Osteocyte (in vitro differentiated cells): ENCODE results near the gene LILRB4. TPM values are rescaled to one million over a fixed set of nuclear protein-coding genes. Genes with fewer than 3 reads are reported as not detected.
"Not testable (repeated sequence)": the region's sequence is repeated elsewhere in the genome, so short reads cannot be mapped to it uniquely, and the experiment has no call there.

ENCODE experiments used
- DNase-seq: peaks from one replicate; pipeline ENCODE4 v3.0.0; 2021; ENCODE audit warnings: mixed read lengths; ENCODE audit not compliant: unreplicated experiment; ENCODE audit errors: extremely low spot score
- H3K27ac Mint-ChIP-seq: one replicate; pipeline ENCODE4 v1.8.0; 2021; ENCODE audit warnings: mild to moderate bottlenecking, mixed read lengths; ENCODE audit not compliant: unreplicated experiment
- H3K27me3 Mint-ChIP-seq: one replicate; pipeline ENCODE4 v1.8.0; 2021; ENCODE audit warnings: mixed read lengths; ENCODE audit not compliant: unreplicated experiment
- H3K36me3 Mint-ChIP-seq: one replicate; pipeline ENCODE4 v1.8.0; 2021; ENCODE audit warnings: mixed read lengths; ENCODE audit not compliant: unreplicated experiment
- H3K4me1 Mint-ChIP-seq: one replicate; pipeline ENCODE4 v1.8.0; 2021; ENCODE audit warnings: mixed read lengths; ENCODE audit not compliant: unreplicated experiment
- H3K4me3 Mint-ChIP-seq: one replicate; pipeline ENCODE4 v1.8.0; 2021; ENCODE audit warnings: mild to moderate bottlenecking, moderate library complexity, mixed read lengths; ENCODE audit not compliant: unreplicated experiment
- H3K9me3 Mint-ChIP-seq: one replicate; pipeline ENCODE4 v1.8.0; 2021; ENCODE audit warnings: mixed read lengths; ENCODE audit not compliant: unreplicated experiment
- CTCF ChIP-seq: fragments of 200-600 bp; sonication (generic); IDR thresholded peaks from 2 replicates; pipeline ENCODE4 v1.5.0; 2021; ENCODE audit warnings: antibody characterized with exemption, mild to moderate bottlenecking, moderate library complexity
- total RNA-seq: library from RNA; stranded (reverse); gene quantifications from 2 replicates; pipeline ENCODE4 v1.2.1, GENCODE V29; 2021

LILRB4 gene
- total RNA-seq, 1 donor from 2014 or later = not detected

GRCh38 chr19:54622431-54622830 is 40.4 kb upstream of the LILRB4 start:
- Mint-ChIP-seq H3K36me3 (no peaks in the 10 kb centered on the region), H3K27me3 (no peaks in the 10 kb centered on the region), H3K27ac (no peak overlapping the region), H3K9me3 (peaks cover 35% of the 10 kb centered on the region), H3K4me3 (no peak overlapping the region), H3K4me1 (no peaks in the 10 kb centered on the region)
- DNase-seq = no peak
- no peak for TF ChIP-seq CTCF

GRCh38 chr19:54624234-54624633 is 38.6 kb upstream of the LILRB4 start:
- H3K4me1 Mint-ChIP-seq, H3K4me3 Mint-ChIP-seq, H3K27ac Mint-ChIP-seq, H3K36me3 Mint-ChIP-seq, H3K27me3 Mint-ChIP-seq: not testable (repeated sequence)
- peaks cover 47% of the 10 kb centered on the region for H3K9me3 Mint-ChIP-seq
- peak; percentile 48 for DNase-seq

- DNase-seq = peak; percentile 51
- H3K4me3 Mint-ChIP-seq, H3K27ac Mint-ChIP-seq, H3K4me1 Mint-ChIP-seq, H3K27me3 Mint-ChIP-seq, H3K36me3 Mint-ChIP-seq: not testable (repeated sequence)
- H3K9me3 Mint-ChIP-seq = peaks cover 49% of the 10 kb centered on the region
Observed at GRCh38 chr19:54624934-54625730, 37.7 kb upstream of the LILRB4 start.

- Mint-ChIP-seq H3K36me3 (no peaks in the 10 kb centered on the region), H3K27ac (no peak overlapping the region), H3K27me3 (no peaks in the 10 kb centered on the region), H3K9me3 (peaks cover 46% of the 10 kb centered on the region), H3K4me1 (no peaks in the 10 kb centered on the region), H3K4me3 (no peak overlapping the region)
- no peak for TF ChIP-seq CTCF
- DNase-seq = no peak
Observed at GRCh38 chr19:54626757-54627156, 36.0 kb upstream of the LILRB4 start.

- H3K4me3 Mint-ChIP-seq, H3K36me3 Mint-ChIP-seq, H3K4me1 Mint-ChIP-seq, DNase-seq, H3K27ac Mint-ChIP-seq, H3K27me3 Mint-ChIP-seq: not testable (repeated sequence)
- peaks cover 34% of the 10 kb centered on the region for H3K9me3 Mint-ChIP-seq
Observed at GRCh38 chr19:54627912-54628311, 34.9 kb upstream of the LILRB4 start.

GRCh38 chr19:54630262-54630661 is 32.5 kb upstream of the LILRB4 start, which contains the start of gene LILRB1:
Gene LILRB1, plus strand, starts transcription at chr19:54630484. Its CDS starts 590 bp downstream, at chr19:54631074.
- not testable (repeated sequence) for DNase-seq, H3K27ac Mint-ChIP-seq, H3K4me1 Mint-ChIP-seq, H3K4me3 Mint-ChIP-seq, H3K36me3 Mint-ChIP-seq, H3K27me3 Mint-ChIP-seq
- peaks cover 27% of the 10 kb centered on the region for H3K9me3 Mint-ChIP-seq

GRCh38 chr19:54630782-54631181 is 32.0 kb upstream of the LILRB4 start:
- H3K27me3 Mint-ChIP-seq = no peaks in the 10 kb centered on the region
- no peak for DNase-seq
- H3K36me3 Mint-ChIP-seq = no peaks in the 10 kb centered on the region
- H3K4me3 Mint-ChIP-seq = no peak overlapping the region
- TF ChIP-seq CTCF = no peak
- H3K27ac Mint-ChIP-seq = no peak overlapping the region
- peaks cover 27% of the 10 kb centered on the region for H3K9me3 Mint-ChIP-seq
- no peaks in the 10 kb centered on the region for H3K4me1 Mint-ChIP-seq

GRCh38 chr19:54631489-54632337 is 31.1 kb upstream of the LILRB4 start:
- DNase-seq, H3K36me3 Mint-ChIP-seq, H3K4me3 Mint-ChIP-seq, H3K27ac Mint-ChIP-seq, H3K4me1 Mint-ChIP-seq, H3K27me3 Mint-ChIP-seq: not testable (repeated sequence)
- peaks cover 22% of the 10 kb centered on the region for H3K9me3 Mint-ChIP-seq

- H3K4me1 Mint-ChIP-seq, H3K4me3 Mint-ChIP-seq, H3K27ac Mint-ChIP-seq, H3K27me3 Mint-ChIP-seq, H3K36me3 Mint-ChIP-seq, DNase-seq: not testable (repeated sequence)
- H3K9me3 Mint-ChIP-seq = peaks cover 20% of the 10 kb centered on the region
Observed at GRCh38 chr19:54632517-54632916, 30.3 kb upstream of the LILRB4 start.
